ENCODE measurements around the gene B3GALT5. TPM values are rescaled to one million over a fixed set of nuclear protein-coding genes. Genes with fewer than 3 reads are reported as not detected.

B3GALT5 gene
- total and polyA plus RNA-seq, 2 experiments from 2014 or later: 3.1 to 7.0 TPM

DNA sequence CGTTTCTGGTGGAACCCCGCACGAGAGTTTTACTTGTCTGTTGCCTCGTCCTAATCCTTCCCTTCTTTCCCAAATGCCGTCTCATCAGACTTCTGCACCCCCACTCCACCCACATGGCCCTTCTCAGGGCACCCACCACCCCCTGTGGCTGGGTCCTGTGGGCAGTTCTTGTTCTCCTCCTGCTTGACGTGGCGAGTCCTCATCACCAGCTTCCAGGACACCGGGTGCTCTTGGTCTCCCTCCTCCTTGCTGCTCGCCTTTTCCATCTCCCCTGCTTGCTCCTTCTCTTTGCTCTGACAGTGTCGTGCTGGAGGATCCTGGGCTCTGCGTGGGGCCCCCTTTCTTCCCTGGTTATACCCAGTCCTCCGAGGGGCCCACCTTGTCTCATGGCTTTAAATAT lies 51.8 kb downstream of the B3GALT5 start:
- no peak overlapping the region for H3K27ac ChIP-seq
- H3K4me2 ChIP-seq: no peak overlapping the region
- no peaks in the 10 kb centered on the region for H3K79me2 ChIP-seq
- no peak for TF ChIP-seq EZH2phosphoT487 (IDR thresholded peaks at IDR 0.05; ENCODE audit: low read depth, severe bottlenecking, unreplicated experiment)
- no peak for TF ChIP-seq EZH2 (IDR thresholded peaks at IDR 0.05; ENCODE audit: borderline replicate concordance)
- no peak for TF ChIP-seq CTCF (IDR thresholded peaks at IDR 0.05; ENCODE audit: poor library complexity)
- H2AFZ ChIP-seq: no peak overlapping the region
- no peak overlapping the region for H3K4me3 ChIP-seq
- H4K20me1 ChIP-seq (ENCODE audit: insufficient read depth, poor library complexity, severe bottlenecking): no peaks in the 10 kb centered on the region
- no peaks in the 10 kb centered on the region for H3K9me3 ChIP-seq (ENCODE audit: low read depth)
- no peaks in the 10 kb centered on the region for H3K36me3 ChIP-seq (replicated peaks; ENCODE audit: insufficient read depth, low read depth)
- 96% methylated on average over 12 of the region's 12 CpGs for WGBS (ENCODE audit: low lambda C conversion rate, missing lambda C conversion rate)
- no peaks in the 10 kb centered on the region for H3K27me3 ChIP-seq
- no peaks in the 10 kb centered on the region for H3K9me2 ChIP-seq (replicated peaks; ENCODE audit: insufficient read depth)
- H3K4me1 ChIP-seq (ENCODE audit: insufficient read depth): peaks cover 12% of the 10 kb centered on the region
- no peak for DNase-seq (ENCODE audit: low spot score)

DNA sequence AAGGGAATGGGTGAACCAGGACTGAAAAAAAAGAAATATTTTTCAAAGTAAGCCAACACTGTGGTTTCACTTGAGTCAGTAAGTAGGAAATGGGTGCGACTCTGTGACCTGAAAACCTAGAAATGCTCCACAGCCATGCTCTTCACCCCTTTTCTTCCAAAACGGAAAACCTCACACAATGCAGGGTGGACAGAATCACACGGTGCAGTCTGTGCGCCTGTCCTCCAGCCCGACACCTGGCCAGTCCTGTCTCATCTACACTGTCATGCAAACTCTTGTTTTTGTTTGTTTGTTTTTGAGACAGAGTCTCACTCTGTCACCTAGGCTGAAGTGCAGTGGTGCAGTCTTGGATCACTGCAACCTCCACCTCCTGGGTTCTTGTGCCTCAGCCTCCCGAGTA lies 53.3 kb downstream of the B3GALT5 start:
- WGBS (ENCODE audit: low lambda C conversion rate, missing lambda C conversion rate): 97% methylated on average over 6 of the region's 6 CpGs
- no peak for TF ChIP-seq CTCF (IDR thresholded peaks at IDR 0.05; ENCODE audit: poor library complexity)
- TF ChIP-seq EZH2 (IDR thresholded peaks at IDR 0.05; ENCODE audit: borderline replicate concordance): no peak
- no peak for TF ChIP-seq EZH2phosphoT487 (IDR thresholded peaks at IDR 0.05; ENCODE audit: low read depth, severe bottlenecking, unreplicated experiment)

GRCh38 chr21:39666681-39667315 lies 54.1 kb downstream of the B3GALT5 start:
- Histone ChIP-seq H4K20me1 (ENCODE audit: insufficient read depth, poor library complexity, severe bottlenecking) (no peaks in the 10 kb centered on the region), H2AFZ (no peak overlapping the region), H3K79me2 (no peaks in the 10 kb centered on the region), H3K27ac (no peak overlapping the region), H3K4me1 (ENCODE audit: insufficient read depth) (peaks cover 4% of the 10 kb centered on the region), H3K4me3 (no peak overlapping the region), H3K9me3 (ENCODE audit: low read depth) (no peaks in the 10 kb centered on the region), H3K27me3 (no peaks in the 10 kb centered on the region), H3K9me2 (replicated peaks; ENCODE audit: insufficient read depth) (no peaks in the 10 kb centered on the region), H3K36me3 (replicated peaks; ENCODE audit: insufficient read depth, low read depth) (no peaks in the 10 kb centered on the region), H3K4me2 (no peak overlapping the region)
- WGBS (ENCODE audit: low lambda C conversion rate, missing lambda C conversion rate): 84% methylated on average over 17 of the region's 17 CpGs
- DNase-seq (ENCODE audit: low spot score): no peak
- TF ChIP-seq EZH2phosphoT487 (IDR thresholded peaks at IDR 0.05; ENCODE audit: low read depth, severe bottlenecking, unreplicated experiment): no peak
- no peak for TF ChIP-seq EZH2 (IDR thresholded peaks at IDR 0.05; ENCODE audit: borderline replicate concordance)
- no peak for TF ChIP-seq CTCF (IDR thresholded peaks at IDR 0.05; ENCODE audit: poor library complexity)

More for the DNA sequence above, 53.3 kb downstream of the B3GALT5 start:
- DNase-seq (ENCODE audit: low spot score): no peak
- Histone ChIP-seq H2AFZ (no peak overlapping the region), H3K36me3 (replicated peaks; ENCODE audit: insufficient read depth, low read depth) (no peaks in the 10 kb centered on the region), H3K4me1 (ENCODE audit: insufficient read depth) (peaks cover 5% of the 10 kb centered on the region), H3K4me2 (no peak overlapping the region), H3K27ac (no peak overlapping the region), H3K79me2 (no peaks in the 10 kb centered on the region), H3K4me3 (no peak overlapping the region), H3K9me2 (replicated peaks; ENCODE audit: insufficient read depth) (no peaks in the 10 kb centered on the region), H3K27me3 (no peaks in the 10 kb centered on the region), H3K9me3 (ENCODE audit: low read depth) (no peaks in the 10 kb centered on the region), H4K20me1 (ENCODE audit: insufficient read depth, poor library complexity, severe bottlenecking) (no peaks in the 10 kb centered on the region)
